Measurements from ENCODE around the gene HYCC2. TPM values are rescaled to one million over a fixed set of nuclear protein-coding genes. Genes with fewer than 3 reads are reported as not detected.

HYCC2 gene
- total RNA-seq, 1 donor from 2014 or later: 31.8 TPM

Other genes starting within 250 kb of the HYCC2 start
- 118 and 130 TPM in 2 replicates for gene CLK1, start 207.0 kb downstream of the HYCC2 start, total RNA-seq
- gene PPIL3, start 182.6 kb downstream of the HYCC2 start, total RNA-seq: 43.7 and 48.6 TPM in 2 replicates
- 27.3 and 28.4 TPM in 2 replicates for gene NIF3L1, start 182.3 kb downstream of the HYCC2 start, total RNA-seq
- gene ORC2, start 108.0 kb downstream of the HYCC2 start, total RNA-seq: 53.8 and 57.6 TPM in 2 replicates
- 132 and 137 TPM in 2 replicates for gene NDUFB3, start 330 bp upstream of the HYCC2 start, total RNA-seq
- gene CFLAR, start 44.5 kb upstream of the HYCC2 start, total RNA-seq: 117 TPM in 2 replicates
- gene CASP10, start 111.5 kb upstream of the HYCC2 start, total RNA-seq: 37.0 and 38.7 TPM in 2 replicates
- 79.1 and 79.4 TPM in 2 replicates for gene CASP8, start 188.9 kb upstream of the HYCC2 start, total RNA-seq

Data from T-helper 2 cell treated with Interferon-gamma antibody and Interleukin-4, amounts not matched to agents 100 ng/mL and 5 ng/mL, for 36 hours (primary cell).